ENCODE measurements around the gene USP3. TPM values are rescaled to one million over a fixed set of nuclear protein-coding genes. Genes with fewer than 3 reads are reported as not detected.

The USP3 gene
- total and polyA plus RNA-seq, 2 donors (not counting 1 experiment from before 2014, with no cell fraction given) = 43.4 to 152 TPM

- Mint-ChIP-seq H3K4me1 (peaks cover 8% of the 10 kb centered on the region), H3K9me3 (ENCODE audit: insufficient read depth) (no peaks in the 10 kb centered on the region), H3K27ac (no peak overlapping the region), H3K27me3 (no peaks in the 10 kb centered on the region), H3K4me3 (no peak overlapping the region)
- Histone ChIP-seq H3K9me3 (ENCODE audit: control extremely low read depth in 1 of 3, control insufficient read depth in 2 of 3, insufficient read depth in 1 of 3, low read length in 2 of 3) (no peaks in the 10 kb centered on the region), H3K9ac (ENCODE audit: low read length) (no peak overlapping the region), H3K27ac (ENCODE audit: low read length in 2 of 2) (no peak overlapping the region), H3K27me3 (replicated peaks in 1 of 4; ENCODE audit: control extremely low read depth in 1 of 4, control insufficient read depth in 3 of 4, insufficient read depth in 4 of 4, low read length in 3 of 4) (no peaks in the 10 kb centered on the region), H3K79me2 (ENCODE audit: control insufficient read depth, insufficient read depth, low read length) (no peaks in the 10 kb centered on the region), H3K36me3 (replicated peaks in 1 of 2; ENCODE audit: control extremely low read depth in 1 of 2, control insufficient read depth in 1 of 2, extremely low read depth in 1 of 2, insufficient read depth in 2 of 2, low read length in 1 of 2) (no peaks in the 10 kb centered on the region), H3K4me1 (ENCODE audit: control insufficient read depth in 2 of 2, insufficient read depth in 2 of 2, low read length in 2 of 2) (no peaks in the 10 kb centered on the region), H3K4me2 (replicated peaks; ENCODE audit: low read depth, low read length, poor library complexity, severe bottlenecking) (no peak overlapping the region), H3K4me3 (ENCODE audit: control extremely low read depth in 1 of 5, extremely low read depth in 1 of 5, insufficient read depth in 1 of 5, low read depth in 2 of 5, low read length in 4 of 5) (no peak overlapping the region), H2AFZ (ENCODE audit: insufficient read depth, low read depth, low read length, poor library complexity, severe bottlenecking) (no peak overlapping the region), H4K20me1 (ENCODE audit: control insufficient read depth, insufficient read depth, low read length, poor library complexity, severe bottlenecking) (no peaks in the 10 kb centered on the region)
- 90% methylated on average over 3 of the region's 5 CpGs for WGBS (ENCODE audit: insufficient coverage)
- POLR2A ChIA-PET = no interaction called here
- CTCF ChIA-PET = no interaction called here
- intact Hi-C loops (cut with micrococcal nuclease) = no loop called here
- ATAC-seq (ENCODE audit: low read depth) (no peak), DNase-seq (no peak)
- TF ChIP-seq EZH2 (IDR thresholded peaks at IDR 0.05; ENCODE audit: borderline replicate concordance, insufficient read depth, low read depth, low read length, poor library complexity, severe bottlenecking) = no peak
- no peak for TF ChIP-seq CTCF (IDR thresholded peaks at IDR 0.05)
Observed at GRCh38 chr15:63458026-63458425, 46.4 kb upstream of the USP3 start.

- WGBS (ENCODE audit: insufficient coverage) = 90% methylated on average over 31 of the region's 36 CpGs
- no peak for DNase-seq
- Mint-ChIP-seq H3K9me3 (ENCODE audit: insufficient read depth) (no peaks in the 10 kb centered on the region), H3K4me1 (peaks cover 8% of the 10 kb centered on the region), H3K27me3 (no peaks in the 10 kb centered on the region), H3K4me3 (no peak overlapping the region), H3K27ac (no peak overlapping the region)
- Histone ChIP-seq H3K4me3 (ENCODE audit: control extremely low read depth in 1 of 5, extremely low read depth in 1 of 5, insufficient read depth in 1 of 5, low read depth in 2 of 5, low read length in 4 of 5) (no peak overlapping the region), H3K4me1 (ENCODE audit: control insufficient read depth in 2 of 2, insufficient read depth in 2 of 2, low read length in 2 of 2) (no peaks in the 10 kb centered on the region), H3K9me3 (ENCODE audit: control extremely low read depth in 1 of 3, control insufficient read depth in 2 of 3, insufficient read depth in 1 of 3, low read length in 2 of 3) (no peaks in the 10 kb centered on the region), H3K79me2 (ENCODE audit: control insufficient read depth, insufficient read depth, low read length) (no peaks in the 10 kb centered on the region), H3K27me3 (replicated peaks in 1 of 4; ENCODE audit: control extremely low read depth in 1 of 4, control insufficient read depth in 3 of 4, insufficient read depth in 4 of 4, low read length in 3 of 4) (no peaks in the 10 kb centered on the region), H3K36me3 (replicated peaks in 1 of 2; ENCODE audit: control extremely low read depth in 1 of 2, control insufficient read depth in 1 of 2, extremely low read depth in 1 of 2, insufficient read depth in 2 of 2, low read length in 1 of 2) (no peaks in the 10 kb centered on the region), H3K4me2 (replicated peaks; ENCODE audit: low read depth, low read length, poor library complexity, severe bottlenecking) (no peak overlapping the region), H3K27ac (ENCODE audit: low read length in 2 of 2) (no peak overlapping the region), H2AFZ (ENCODE audit: insufficient read depth, low read depth, low read length, poor library complexity, severe bottlenecking) (no peak overlapping the region), H4K20me1 (ENCODE audit: control insufficient read depth, insufficient read depth, low read length, poor library complexity, severe bottlenecking) (no peaks in the 10 kb centered on the region), H3K9ac (ENCODE audit: low read length) (no peak overlapping the region)
- ATAC-seq (ENCODE audit: low read depth) = no peak
- POLR2A ChIA-PET = no interaction called here
- TF ChIP-seq EZH2 (IDR thresholded peaks at IDR 0.05; ENCODE audit: borderline replicate concordance, insufficient read depth, low read depth, low read length, poor library complexity, severe bottlenecking) = no peak
- TF ChIP-seq CTCF (IDR thresholded peaks at IDR 0.05) = no peak
- intact Hi-C loops (cut with micrococcal nuclease) = no loop called here
- CTCF ChIA-PET = interaction anchor here (1.8 kb wide), 1 partner anchor 150 kb away, joined by 4 read pairs; no protein-coding TSS in a partner anchor
Observed at GRCh38 chr15:63458794-63459395, 45.5 kb upstream of the USP3 start.

Data from B cell (primary cell).